ENCODE measurements around the gene SSTR1. TPM values are rescaled to one million over a fixed set of nuclear protein-coding genes. Genes with fewer than 3 reads are reported as not detected.

Gene SSTR1
- total and polyA plus RNA-seq, 2 donors, result 0.09 to 0.27 TPM

DNA sequence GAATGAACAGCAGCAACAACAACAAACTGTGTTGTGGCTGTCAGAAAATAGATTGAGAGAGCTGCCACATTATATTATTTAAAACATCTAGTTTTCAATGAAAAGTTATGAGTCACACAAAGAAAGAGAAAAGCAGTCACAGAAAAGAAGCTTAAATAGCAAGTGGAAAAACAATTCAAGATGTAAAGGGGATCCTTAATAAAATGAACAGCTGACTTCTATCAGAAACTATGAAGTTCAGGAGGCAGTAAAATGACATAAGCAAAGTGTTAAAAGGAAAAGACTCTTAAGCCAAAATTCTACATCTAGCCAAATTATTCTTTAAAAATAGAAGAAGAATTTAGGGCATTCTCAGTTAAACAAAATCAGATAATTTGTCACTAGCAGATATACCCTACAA, 42.6 kb downstream of the SSTR1 start:
- H3K27me3 ChIP-seq (ENCODE audit: control insufficient read depth in 2 of 2, insufficient read depth in 1 of 2, low read length in 1 of 2), result peaks cover 18 to 21% of the 10 kb centered on the region in 2 donors
- no peaks in the 10 kb centered on the region for H3K9me3 ChIP-seq (ENCODE audit: control insufficient read depth in 2 of 2, insufficient read depth in 1 of 2, low read length in 1 of 2)
- no peaks in the 10 kb centered on the region for H3K4me1 ChIP-seq (ENCODE audit: control insufficient read depth in 2 of 2, insufficient read depth in 2 of 2, low read length in 2 of 2)
- no peak for DNase-seq (ENCODE audit: low read depth in 6 of 9, low spot score in 9 of 9)
- H3K4me3 ChIP-seq (ENCODE audit: low read length in 2 of 2), result no peak overlapping the region
- no peak overlapping the region for H3K27ac ChIP-seq (ENCODE audit: low read depth in 1 of 2, low read length in 1 of 2)
- no peaks in the 10 kb centered on the region for H3K36me3 ChIP-seq (ENCODE audit: control insufficient read depth in 2 of 2, insufficient read depth in 2 of 2, low read length in 1 of 2)

- no peak overlapping the region for H3K27ac ChIP-seq (ENCODE audit: low read depth in 1 of 2, low read length in 1 of 2)
Measured at GRCh38 chr14:38252066-38252710, 44.5 kb downstream of the SSTR1 start.

DNA sequence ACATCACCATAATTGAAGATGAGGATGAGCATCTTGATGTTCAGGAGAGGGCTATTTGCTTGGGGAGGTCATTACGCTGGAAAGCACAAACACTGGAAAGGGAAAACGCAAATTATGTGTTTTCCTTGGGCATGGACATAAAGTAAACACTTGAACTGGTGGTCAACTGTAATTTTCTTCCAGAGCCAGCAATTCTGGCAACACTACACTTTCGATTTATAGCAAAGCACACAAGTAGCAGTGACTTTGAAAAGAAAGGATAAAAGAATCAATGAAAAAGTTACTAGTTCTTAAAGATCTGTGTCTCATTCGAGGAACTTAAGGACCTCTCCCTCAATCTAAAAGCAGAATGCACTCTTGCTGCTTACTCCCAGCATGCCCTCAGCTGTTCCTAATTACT, 46.0 kb downstream of the SSTR1 start:
- no peak for DNase-seq (ENCODE audit: low read depth in 6 of 9, low spot score in 9 of 9)
- no peaks in the 10 kb centered on the region for H3K9me3 ChIP-seq (ENCODE audit: control insufficient read depth in 2 of 2, insufficient read depth in 1 of 2, low read length in 1 of 2)
- 88% methylated on average over 4 of the region's 4 CpGs for WGBS
- H3K4me3 ChIP-seq (ENCODE audit: low read length in 2 of 2), result no peak overlapping the region
- H3K4me1 ChIP-seq (ENCODE audit: control insufficient read depth in 2 of 2, insufficient read depth in 2 of 2, low read length in 2 of 2), result no peaks in the 10 kb centered on the region
- H3K27me3 ChIP-seq (ENCODE audit: control insufficient read depth in 2 of 2, insufficient read depth in 1 of 2, low read length in 1 of 2), result peaks cover 28 to 43% of the 10 kb centered on the region in 2 donors
- H3K27ac ChIP-seq (ENCODE audit: low read depth in 1 of 2, low read length in 1 of 2), result no peak overlapping the region
- H3K36me3 ChIP-seq (ENCODE audit: control insufficient read depth in 2 of 2, insufficient read depth in 2 of 2, low read length in 1 of 2), result no peaks in the 10 kb centered on the region

More at GRCh38 chr14:38252066-38252710, 44.5 kb downstream of the SSTR1 start:
- Histone ChIP-seq H3K4me1 (ENCODE audit: control insufficient read depth in 2 of 2, insufficient read depth in 2 of 2, low read length in 2 of 2) (no peaks in the 10 kb centered on the region), H3K27me3 (ENCODE audit: control insufficient read depth in 2 of 2, insufficient read depth in 1 of 2, low read length in 1 of 2) (peaks cover 28 to 37% of the 10 kb centered on the region in 2 donors), H3K9me3 (ENCODE audit: control insufficient read depth in 2 of 2, insufficient read depth in 1 of 2, low read length in 1 of 2) (no peaks in the 10 kb centered on the region), H3K36me3 (ENCODE audit: control insufficient read depth in 2 of 2, insufficient read depth in 2 of 2, low read length in 1 of 2) (no peaks in the 10 kb centered on the region), H3K4me3 (ENCODE audit: low read length in 2 of 2) (no peak overlapping the region)
- WGBS, result 93% methylated on average over 4 of the region's 4 CpGs
- DNase-seq (ENCODE audit: low read depth in 6 of 9, low spot score in 9 of 9), result no peak

DNA sequence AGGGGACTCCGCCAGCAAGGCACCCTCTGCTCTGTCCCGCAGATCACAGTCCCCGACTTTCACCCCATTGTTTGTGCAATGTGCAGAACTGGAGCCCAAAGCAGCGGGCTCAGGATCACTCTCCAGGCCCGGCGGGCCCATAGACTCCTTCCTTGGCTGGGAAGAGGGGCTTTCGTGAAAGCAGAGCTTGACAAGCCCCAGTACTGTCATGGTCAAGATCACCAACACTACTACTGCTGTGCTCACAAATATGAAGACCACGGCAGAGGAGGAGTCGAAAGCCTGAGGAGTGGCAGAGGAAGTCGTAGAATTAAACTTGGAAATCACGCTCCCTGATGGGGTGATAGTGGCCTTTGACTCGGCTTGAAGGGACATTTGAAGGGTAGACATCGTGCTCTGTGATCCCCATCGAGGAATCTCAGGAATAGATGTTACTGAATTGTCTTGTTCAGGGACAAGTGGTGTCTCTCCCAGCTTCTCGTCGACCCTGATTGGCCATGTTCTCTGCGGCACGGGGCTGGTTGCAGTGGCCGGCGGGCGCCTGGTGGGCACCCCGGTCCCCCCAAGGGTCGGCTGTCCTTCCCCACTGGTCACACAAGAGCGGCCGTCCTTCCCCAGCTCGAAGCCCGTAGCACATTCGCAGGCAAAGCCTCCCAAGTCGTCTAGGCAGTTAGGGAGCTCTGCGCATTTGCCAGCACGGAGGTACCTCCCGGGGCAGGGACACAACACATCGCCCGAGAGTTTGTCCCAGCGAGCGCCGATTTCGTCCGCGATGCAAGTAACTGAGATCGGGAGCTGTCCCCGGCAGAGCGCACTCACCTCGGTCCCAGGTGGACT, 47.1 kb downstream of the SSTR1 start:
- H3K36me3 ChIP-seq (ENCODE audit: control insufficient read depth in 2 of 2, insufficient read depth in 2 of 2, low read length in 1 of 2), result no peaks in the 10 kb centered on the region
- DNase-seq (ENCODE audit: low read depth in 6 of 9, low spot score in 9 of 9), result peak in 1 of 9 donors; percentile 2
- WGBS, result 14% methylated on average over 44 of the region's 44 CpGs
- H3K4me3 ChIP-seq (ENCODE audit: low read length in 2 of 2), result peak overlapping the region in 1 of 2 donors; percentile 5
- H3K4me1 ChIP-seq (ENCODE audit: control insufficient read depth in 2 of 2, insufficient read depth in 2 of 2, low read length in 2 of 2), result no peaks in the 10 kb centered on the region
- H3K27ac ChIP-seq (ENCODE audit: low read depth in 1 of 2, low read length in 1 of 2), result no peak overlapping the region
- H3K9me3 ChIP-seq (ENCODE audit: control insufficient read depth in 2 of 2, insufficient read depth in 1 of 2, low read length in 1 of 2), result no peaks in the 10 kb centered on the region
- H3K27me3 ChIP-seq (ENCODE audit: control insufficient read depth in 2 of 2, insufficient read depth in 1 of 2, low read length in 1 of 2), result peaks cover 28 to 43% of the 10 kb centered on the region in 2 donors

DNA sequence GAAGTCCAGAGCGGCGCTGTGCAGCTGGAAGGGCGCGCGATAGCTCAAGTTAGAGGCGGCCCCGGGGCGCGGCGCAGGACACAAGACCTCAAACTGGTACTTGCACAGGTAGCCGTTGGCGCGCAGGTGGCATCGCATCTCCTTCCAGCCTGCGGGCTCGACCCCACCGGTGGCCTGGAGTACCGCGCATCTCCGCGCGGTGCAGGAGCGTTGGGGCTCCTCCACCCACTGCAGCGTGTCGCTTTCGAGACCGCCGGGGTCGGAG, 47.6 kb downstream of the SSTR1 start:
- DNase-seq (ENCODE audit: low read depth in 6 of 9, low spot score in 9 of 9), result peak in 2 of 9 donors; percentile 2 to 4
- no peak overlapping the region for H3K27ac ChIP-seq (ENCODE audit: low read depth in 1 of 2, low read length in 1 of 2)
- WGBS, result 2% methylated on average over 29 of the region's 29 CpGs

DNA sequence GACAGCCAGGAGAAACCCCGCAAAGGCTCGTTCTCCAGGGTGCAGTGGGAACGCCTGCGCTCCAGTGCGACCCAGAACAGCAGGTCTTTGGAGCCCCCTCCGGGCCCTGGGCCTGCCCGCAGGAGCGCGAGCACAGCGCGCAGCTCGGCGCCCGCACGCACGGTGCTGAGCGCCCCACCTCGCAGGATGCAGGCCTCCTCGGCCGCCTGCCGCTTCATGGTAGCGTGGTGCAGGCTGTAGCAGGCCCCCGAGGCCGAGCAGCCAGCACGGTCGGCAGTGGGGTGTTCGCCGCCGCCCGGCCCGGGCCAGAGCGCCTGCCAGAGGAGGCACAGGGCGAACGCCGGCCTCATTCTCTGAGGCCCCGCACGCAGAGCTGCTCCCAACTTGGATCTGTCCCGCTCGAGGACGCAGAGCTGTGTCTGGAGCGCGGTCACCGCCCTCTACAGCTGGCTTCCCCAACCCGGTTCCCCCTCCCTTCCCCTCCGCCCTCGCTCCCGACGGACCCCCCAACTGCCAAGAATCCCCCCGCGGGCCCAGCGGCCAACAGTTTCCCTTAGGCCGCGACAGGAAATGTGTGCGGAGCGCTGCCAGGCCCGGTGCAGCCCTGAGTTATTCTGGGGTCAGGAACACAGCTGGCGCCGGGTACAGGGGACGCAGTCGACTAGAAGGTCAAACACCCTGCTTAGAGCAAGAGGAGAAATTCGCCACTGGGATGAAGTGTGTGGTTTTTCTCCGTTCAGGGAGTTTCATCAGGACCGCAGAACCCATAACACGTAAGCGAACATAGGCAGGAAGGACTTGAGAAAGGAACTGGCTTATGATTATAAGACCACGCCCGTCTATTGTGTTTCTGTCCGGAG, 48.2 kb downstream of the SSTR1 start, which contains the start of gene CLEC14A:
Gene CLEC14A, minus strand, starts transcription at position 421 of the 860 bp plus-strand sequence. Its CDS starts 71 bp downstream, at position 350.
- Histone ChIP-seq H3K36me3 (ENCODE audit: control insufficient read depth in 2 of 2, insufficient read depth in 2 of 2, low read length in 1 of 2) (no peaks in the 10 kb centered on the region), H3K27ac (ENCODE audit: low read depth in 1 of 2, low read length in 1 of 2) (peak within 1 kb of the TSS in 1 of 2 donors; percentile 3), H3K4me1 (ENCODE audit: control insufficient read depth in 2 of 2, insufficient read depth in 2 of 2, low read length in 2 of 2) (no peaks in the 10 kb centered on the region), H3K9me3 (ENCODE audit: control insufficient read depth in 2 of 2, insufficient read depth in 1 of 2, low read length in 1 of 2) (no peaks in the 10 kb centered on the region), H3K4me3 (ENCODE audit: low read length in 2 of 2) (peak within 1 kb of the TSS; percentile 5 to 22), H3K27me3 (ENCODE audit: control insufficient read depth in 2 of 2, insufficient read depth in 1 of 2, low read length in 1 of 2) (peaks cover 28 to 43% of the 10 kb centered on the region in 2 donors)
- DNase-seq (ENCODE audit: low read depth in 6 of 9, low spot score in 9 of 9), result peak in 2 of 9 donors; percentile 0 to 9
- 1% methylated on average over 68 of the region's 68 CpGs for WGBS

More for the DNA sequence above, 47.6 kb downstream of the SSTR1 start:
- Histone ChIP-seq H3K27me3 (ENCODE audit: control insufficient read depth in 2 of 2, insufficient read depth in 1 of 2, low read length in 1 of 2) (peaks cover 28 to 43% of the 10 kb centered on the region in 2 donors), H3K9me3 (ENCODE audit: control insufficient read depth in 2 of 2, insufficient read depth in 1 of 2, low read length in 1 of 2) (no peaks in the 10 kb centered on the region), H3K4me3 (ENCODE audit: low read length in 2 of 2) (peak overlapping the region; percentile 5 to 22), H3K36me3 (ENCODE audit: control insufficient read depth in 2 of 2, insufficient read depth in 2 of 2, low read length in 1 of 2) (no peaks in the 10 kb centered on the region), H3K4me1 (ENCODE audit: control insufficient read depth in 2 of 2, insufficient read depth in 2 of 2, low read length in 2 of 2) (no peaks in the 10 kb centered on the region)

DNA sequence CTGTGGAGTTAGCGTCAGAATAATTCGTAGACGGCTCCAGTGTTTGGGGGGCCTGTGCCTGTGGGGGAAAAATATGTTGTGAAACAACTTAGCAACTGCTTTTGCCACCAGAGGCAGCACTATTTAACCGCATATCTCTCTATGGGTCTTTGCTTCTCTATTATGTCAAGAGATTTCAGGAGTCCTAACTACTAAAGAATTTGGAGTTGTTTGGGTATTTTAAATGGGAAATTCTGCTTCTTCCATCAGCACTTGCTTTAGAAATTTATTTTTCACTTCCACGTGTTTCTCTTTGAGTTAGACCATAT, 48.8 kb downstream of the SSTR1 start:
- H3K4me1 ChIP-seq (ENCODE audit: control insufficient read depth in 2 of 2, insufficient read depth in 2 of 2, low read length in 2 of 2), result no peaks in the 10 kb centered on the region
- H3K9me3 ChIP-seq (ENCODE audit: control insufficient read depth in 2 of 2, insufficient read depth in 1 of 2, low read length in 1 of 2), result no peaks in the 10 kb centered on the region
- DNase-seq (ENCODE audit: low read depth in 6 of 9, low spot score in 9 of 9), result no peak
- WGBS, result 12% methylated on average over 5 of the region's 5 CpGs
- no peaks in the 10 kb centered on the region for H3K36me3 ChIP-seq (ENCODE audit: control insufficient read depth in 2 of 2, insufficient read depth in 2 of 2, low read length in 1 of 2)
- no peak overlapping the region for H3K4me3 ChIP-seq (ENCODE audit: low read length in 2 of 2)
- peak overlapping the region in 1 of 2 donors; percentile 3 for H3K27ac ChIP-seq (ENCODE audit: low read depth in 1 of 2, low read length in 1 of 2)
- peaks cover 28 to 43% of the 10 kb centered on the region in 2 donors for H3K27me3 ChIP-seq (ENCODE audit: control insufficient read depth in 2 of 2, insufficient read depth in 1 of 2, low read length in 1 of 2)

DNA sequence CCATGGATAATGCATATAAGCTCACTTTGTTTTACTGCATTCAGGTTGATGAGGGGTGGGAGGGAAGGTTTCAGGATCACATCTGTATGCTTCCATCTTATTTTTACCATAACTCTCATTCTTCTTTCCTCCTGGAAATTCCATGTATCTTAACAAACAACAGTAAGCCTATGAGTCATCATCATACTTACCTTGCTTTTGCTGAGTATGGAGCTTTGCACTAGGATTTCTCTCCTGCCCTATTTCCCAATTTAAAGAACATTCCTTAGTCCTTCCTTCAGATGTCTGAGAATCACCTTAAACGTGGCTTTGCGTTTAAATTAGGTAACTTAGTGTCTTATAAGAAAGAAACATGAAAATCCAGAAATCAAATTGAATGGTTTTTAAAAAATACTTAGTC, 49.8 kb downstream of the SSTR1 start:
- WGBS, result 88% methylated on average over 2 of the region's 2 CpGs
- peaks cover 28 to 43% of the 10 kb centered on the region in 2 donors for H3K27me3 ChIP-seq (ENCODE audit: control insufficient read depth in 2 of 2, insufficient read depth in 1 of 2, low read length in 1 of 2)
- no peak overlapping the region for H3K27ac ChIP-seq (ENCODE audit: low read depth in 1 of 2, low read length in 1 of 2)
- H3K9me3 ChIP-seq (ENCODE audit: control insufficient read depth in 2 of 2, insufficient read depth in 1 of 2, low read length in 1 of 2), result no peaks in the 10 kb centered on the region
- no peak overlapping the region for H3K4me3 ChIP-seq (ENCODE audit: low read length in 2 of 2)
- no peaks in the 10 kb centered on the region for H3K36me3 ChIP-seq (ENCODE audit: control insufficient read depth in 2 of 2, insufficient read depth in 2 of 2, low read length in 1 of 2)
- DNase-seq (ENCODE audit: low read depth in 6 of 9, low spot score in 9 of 9), result no peak
- H3K4me1 ChIP-seq (ENCODE audit: control insufficient read depth in 2 of 2, insufficient read depth in 2 of 2, low read length in 2 of 2), result no peaks in the 10 kb centered on the region

DNA sequence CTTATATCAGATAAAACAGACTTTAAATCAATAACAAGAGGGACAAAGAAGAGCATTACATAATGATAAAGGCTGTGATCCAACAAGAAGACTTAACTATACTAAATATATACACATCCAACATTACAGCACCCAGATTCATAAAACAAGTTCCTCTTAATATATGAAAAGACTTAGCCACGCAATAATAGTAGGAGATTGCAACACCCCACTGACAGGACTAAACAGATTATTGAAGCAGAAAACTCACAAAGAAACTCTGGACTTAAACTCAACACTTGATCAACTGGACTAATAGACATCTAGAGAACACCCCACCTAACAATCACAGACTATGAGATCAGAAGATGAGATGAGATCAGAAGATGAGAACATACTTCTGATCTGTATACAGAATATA, 53.9 kb downstream of the SSTR1 start:
- Histone ChIP-seq H3K27me3 (ENCODE audit: control insufficient read depth in 2 of 2, insufficient read depth in 1 of 2, low read length in 1 of 2) (peaks cover 0 to 9% of the 10 kb centered on the region in 2 donors), H3K4me3 (ENCODE audit: low read length in 2 of 2) (no peak overlapping the region), H3K9me3 (ENCODE audit: control insufficient read depth in 2 of 2, insufficient read depth in 1 of 2, low read length in 1 of 2) (no peaks in the 10 kb centered on the region), H3K27ac (ENCODE audit: low read depth in 1 of 2, low read length in 1 of 2) (no peak overlapping the region), H3K36me3 (ENCODE audit: control insufficient read depth in 2 of 2, insufficient read depth in 2 of 2, low read length in 1 of 2) (no peaks in the 10 kb centered on the region), H3K4me1 (ENCODE audit: control insufficient read depth in 2 of 2, insufficient read depth in 2 of 2, low read length in 2 of 2) (no peaks in the 10 kb centered on the region)
- DNase-seq (ENCODE audit: low read depth in 6 of 9, low spot score in 9 of 9), result no peak
- WGBS, result 97% methylated on average over 1 of the region's 1 CpG
